GM20000 (cell line): ENCODE data around the gene EFHC1.
A peak's percentile ranks its signal among the peaks of the same experiment; 100 is the strongest.

Source experiments
- DNase-seq: peaks from one replicate; pipeline ENCODE4 v3.0.0; 2012; ENCODE audit warnings: low spot score
- TF ChIP-seq, protein P1 (sequence below): IDR thresholded peaks from 2 replicates; pipeline ENCODE4 v1.5.1; 2012; ENCODE audit warnings: mild to moderate bottlenecking, control low read depth; ENCODE audit errors: extremely low read depth, missing control alignments

EFHC1 gene

DNA sequence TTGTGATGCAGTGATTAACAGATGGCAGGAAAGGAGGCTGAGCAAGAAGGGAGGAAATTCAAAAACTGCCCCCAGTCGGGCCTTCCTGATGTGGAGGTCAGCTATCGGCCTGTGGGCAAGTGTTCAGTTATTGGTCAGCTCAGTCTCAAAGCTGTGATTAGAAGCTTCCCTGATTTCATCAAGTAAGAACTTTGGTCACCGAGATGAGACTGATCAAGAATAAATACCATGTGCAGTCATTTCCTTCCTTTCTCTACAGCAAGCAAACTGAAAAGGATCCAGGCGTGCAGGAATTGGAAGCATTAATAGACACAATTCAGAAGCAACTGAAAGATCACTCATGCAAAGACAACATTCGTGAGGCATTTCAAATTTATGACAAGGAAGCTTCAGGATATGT, 69.7 kb downstream of the EFHC1 start:
- TF ChIP-seq, protein P1, sequence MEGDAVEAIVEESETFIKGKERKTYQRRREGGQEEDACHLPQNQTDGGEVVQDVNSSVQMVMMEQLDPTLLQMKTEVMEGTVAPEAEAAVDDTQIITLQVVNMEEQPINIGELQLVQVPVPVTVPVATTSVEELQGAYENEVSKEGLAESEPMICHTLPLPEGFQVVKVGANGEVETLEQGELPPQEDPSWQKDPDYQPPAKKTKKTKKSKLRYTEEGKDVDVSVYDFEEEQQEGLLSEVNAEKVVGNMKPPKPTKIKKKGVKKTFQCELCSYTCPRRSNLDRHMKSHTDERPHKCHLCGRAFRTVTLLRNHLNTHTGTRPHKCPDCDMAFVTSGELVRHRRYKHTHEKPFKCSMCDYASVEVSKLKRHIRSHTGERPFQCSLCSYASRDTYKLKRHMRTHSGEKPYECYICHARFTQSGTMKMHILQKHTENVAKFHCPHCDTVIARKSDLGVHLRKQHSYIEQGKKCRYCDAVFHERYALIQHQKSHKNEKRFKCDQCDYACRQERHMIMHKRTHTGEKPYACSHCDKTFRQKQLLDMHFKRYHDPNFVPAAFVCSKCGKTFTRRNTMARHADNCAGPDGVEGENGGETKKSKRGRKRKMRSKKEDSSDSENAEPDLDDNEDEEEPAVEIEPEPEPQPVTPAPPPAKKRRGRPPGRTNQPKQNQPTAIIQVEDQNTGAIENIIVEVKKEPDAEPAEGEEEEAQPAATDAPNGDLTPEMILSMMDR = no peak
- DNase-seq = no peak

DNA sequence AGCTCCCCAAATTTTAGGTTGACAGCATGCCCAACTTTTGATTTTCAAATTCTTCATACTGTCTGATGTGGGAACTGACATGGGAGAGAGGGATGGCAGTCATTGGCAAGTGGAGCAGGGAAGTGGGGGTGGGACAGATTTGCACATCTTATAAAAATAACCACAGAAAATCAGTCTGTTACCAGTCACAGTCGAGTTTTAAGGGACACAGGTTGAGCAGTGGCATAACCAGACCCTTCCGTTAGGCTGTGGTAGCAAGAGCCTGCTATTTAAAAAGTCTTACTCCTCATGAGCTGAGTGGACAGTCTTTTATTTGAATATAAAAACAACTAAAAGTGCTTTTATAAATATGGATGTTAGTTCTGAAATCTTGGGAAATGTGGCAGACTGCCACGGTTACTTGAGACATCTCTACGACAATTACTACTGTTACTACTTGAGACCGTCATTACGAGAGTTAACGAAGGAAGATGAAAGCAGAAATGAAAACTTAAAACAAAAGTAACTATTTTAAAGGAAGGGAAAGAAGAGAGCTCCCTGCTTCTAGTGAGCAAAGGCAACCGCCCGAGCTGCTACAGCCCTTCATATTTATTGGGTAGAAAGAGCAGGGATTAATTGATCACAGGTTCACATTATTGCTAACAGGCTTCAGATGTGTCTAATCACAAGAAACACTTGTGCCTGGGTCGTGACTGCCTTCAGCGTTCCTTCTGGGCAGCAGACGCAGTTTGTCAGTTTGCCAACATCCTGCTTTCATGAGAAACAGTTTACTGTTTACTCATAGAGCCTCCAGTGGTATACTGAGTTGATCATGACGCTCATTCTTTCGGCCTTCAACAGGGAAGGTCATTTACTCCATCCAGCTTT, 71.3 kb downstream of the EFHC1 start:
- DNase-seq = no peak
- TF ChIP-seq, protein P1 = no peak

DNA sequence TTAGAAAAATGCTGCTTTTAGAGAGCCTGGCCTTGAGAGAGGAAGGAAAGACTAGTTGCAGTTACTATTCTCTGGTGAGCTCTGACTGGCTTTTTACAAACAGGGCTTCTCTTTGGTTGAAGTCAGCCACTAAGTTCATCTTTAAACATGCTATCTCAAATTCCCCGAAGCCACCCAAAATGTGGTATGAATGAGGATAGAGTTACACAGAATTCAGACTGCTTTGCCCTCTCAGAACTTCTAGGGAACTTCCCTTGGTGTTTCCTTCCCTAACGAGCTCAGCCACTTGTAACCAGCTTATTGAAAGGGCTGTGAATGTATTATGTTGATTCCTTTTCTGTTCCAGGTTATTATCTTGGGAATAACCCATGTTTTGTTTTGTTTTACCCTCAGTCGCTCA, 73.5 kb downstream of the EFHC1 start:
- DNase-seq = peak; percentile 40
- TF ChIP-seq, protein P1 = no peak

DNA sequence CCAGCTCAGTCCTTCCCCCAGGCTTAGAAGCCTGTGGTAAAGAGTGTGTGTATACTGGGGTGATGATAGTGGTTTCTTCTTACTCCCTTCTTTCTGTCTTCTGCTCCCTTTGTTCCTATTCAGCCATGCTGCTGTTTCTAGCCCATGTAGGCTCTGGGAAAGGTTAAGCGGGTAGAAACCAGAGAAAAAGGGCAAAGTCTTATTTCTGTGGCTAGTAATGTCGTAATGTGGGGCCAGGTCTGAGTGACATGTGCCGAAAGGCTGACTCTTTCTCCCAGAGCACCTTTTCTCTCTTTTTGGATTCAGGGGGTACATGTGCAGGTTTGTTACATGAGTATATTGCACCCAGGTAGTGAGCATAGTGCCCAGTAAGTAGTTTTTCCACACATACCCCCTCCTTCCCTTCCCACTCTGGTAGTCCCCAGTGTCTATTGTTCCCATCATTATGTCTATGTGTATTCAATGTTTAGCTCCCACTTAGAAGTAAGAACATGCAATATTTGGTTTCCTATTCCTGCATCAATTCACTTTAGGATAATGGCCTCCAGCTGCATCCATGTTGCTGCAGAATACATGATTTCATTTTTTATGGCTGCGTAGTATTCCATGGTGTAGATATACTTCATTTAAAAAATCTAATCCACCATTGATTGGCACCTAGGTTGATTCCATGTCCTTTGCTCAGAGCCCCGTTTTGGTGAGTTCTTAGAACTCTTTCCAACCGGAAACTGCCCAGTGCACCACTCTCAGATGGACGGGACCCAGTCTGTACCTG, 74.3 kb downstream of the EFHC1 start:
- TF ChIP-seq, protein P1 = no peak
- DNase-seq = no peak

DNA sequence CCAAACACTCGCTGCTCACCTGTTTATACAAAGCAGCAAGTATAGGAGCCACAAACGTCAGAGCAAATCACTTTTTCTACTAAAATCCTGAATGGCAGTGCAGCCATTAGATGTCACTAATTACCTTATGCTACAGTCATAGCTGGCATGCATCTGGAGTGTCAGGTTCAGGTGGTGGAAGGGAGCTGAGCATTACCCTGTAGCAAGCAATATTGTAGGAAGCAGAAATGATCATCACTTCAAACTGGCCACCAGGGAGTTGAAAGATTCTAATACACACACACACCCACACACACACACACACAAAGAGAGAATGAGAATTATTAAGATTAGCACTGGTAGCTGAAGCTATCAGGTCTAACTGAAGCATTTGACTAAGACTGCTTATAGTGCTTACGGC, 75.8 kb downstream of the EFHC1 start:
- no peak for DNase-seq
- TF ChIP-seq, protein P1 = no peak

DNA sequence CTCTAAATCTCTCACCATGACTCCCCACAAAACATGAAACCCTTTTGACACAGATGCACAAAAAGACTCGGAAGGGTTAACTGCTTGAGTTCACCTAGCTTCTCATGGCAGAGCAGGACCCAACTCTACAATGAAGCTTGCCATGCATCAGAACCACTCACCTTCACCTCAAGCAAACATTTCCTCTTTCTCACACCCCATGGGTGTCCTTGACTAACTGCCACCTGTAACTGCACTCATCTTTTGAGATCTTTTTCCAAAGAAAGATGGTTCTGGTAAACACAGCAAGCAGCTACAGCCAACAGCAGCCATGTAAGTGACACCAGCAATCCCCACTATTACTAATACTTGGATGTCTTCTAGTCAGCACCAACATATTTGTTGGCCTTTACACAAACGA, 76.5 kb downstream of the EFHC1 start:
- TF ChIP-seq, protein P1 = no peak
- no peak for DNase-seq
